Measurements from ENCODE around the gene NPDC1.

Gene NPDC1

DNA sequence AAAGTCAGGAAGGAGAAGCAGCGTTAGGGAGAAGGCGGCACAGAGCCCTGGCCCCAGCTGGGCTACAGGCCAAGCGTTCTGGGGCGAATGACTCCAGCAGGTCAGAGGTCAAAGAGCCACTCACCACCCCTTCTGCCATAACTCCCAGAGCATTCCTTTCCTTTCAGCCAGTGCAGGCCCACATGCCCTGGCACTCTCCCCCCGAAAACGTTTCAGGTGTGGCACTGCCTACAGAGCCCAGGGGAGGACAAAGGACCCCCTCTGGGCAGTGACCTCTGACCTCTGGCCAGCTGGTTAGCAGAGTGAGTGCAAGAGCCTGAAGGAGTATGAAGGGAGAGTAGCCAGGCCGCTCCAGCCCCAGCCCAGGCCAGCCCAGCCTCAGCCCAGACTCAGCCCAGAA is 22.8 kb downstream of the NPDC1 start:
- DNase-seq = no peak

DNA sequence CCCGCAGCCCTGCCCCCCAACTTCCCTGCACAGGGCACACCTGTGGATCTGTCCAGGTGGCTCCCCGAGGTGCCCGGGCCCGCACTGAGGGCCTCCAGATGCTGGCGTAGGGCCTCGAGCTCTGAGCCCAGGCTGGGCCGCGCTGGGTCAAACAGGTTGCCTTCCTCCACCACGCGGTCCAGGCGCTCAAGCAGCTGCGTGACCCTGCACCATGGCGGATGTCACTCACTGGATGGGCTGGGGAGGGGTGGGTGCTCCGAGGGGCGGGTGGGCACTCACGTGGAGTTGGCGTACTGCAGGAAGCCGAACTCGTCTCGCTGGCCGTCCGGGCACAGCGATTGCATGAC is 23.3 kb downstream of the NPDC1 start:
- DNase-seq = no peak

- peak; percentile 38 to 53 for DNase-seq
These were observed 23.9 kb downstream of the NPDC1 start for GRCh38 chr9:137021979-137022661.

GRCh38 chr9:137021568-137021978 is 24.4 kb downstream of the NPDC1 start:
- no peak for DNase-seq

DNA sequence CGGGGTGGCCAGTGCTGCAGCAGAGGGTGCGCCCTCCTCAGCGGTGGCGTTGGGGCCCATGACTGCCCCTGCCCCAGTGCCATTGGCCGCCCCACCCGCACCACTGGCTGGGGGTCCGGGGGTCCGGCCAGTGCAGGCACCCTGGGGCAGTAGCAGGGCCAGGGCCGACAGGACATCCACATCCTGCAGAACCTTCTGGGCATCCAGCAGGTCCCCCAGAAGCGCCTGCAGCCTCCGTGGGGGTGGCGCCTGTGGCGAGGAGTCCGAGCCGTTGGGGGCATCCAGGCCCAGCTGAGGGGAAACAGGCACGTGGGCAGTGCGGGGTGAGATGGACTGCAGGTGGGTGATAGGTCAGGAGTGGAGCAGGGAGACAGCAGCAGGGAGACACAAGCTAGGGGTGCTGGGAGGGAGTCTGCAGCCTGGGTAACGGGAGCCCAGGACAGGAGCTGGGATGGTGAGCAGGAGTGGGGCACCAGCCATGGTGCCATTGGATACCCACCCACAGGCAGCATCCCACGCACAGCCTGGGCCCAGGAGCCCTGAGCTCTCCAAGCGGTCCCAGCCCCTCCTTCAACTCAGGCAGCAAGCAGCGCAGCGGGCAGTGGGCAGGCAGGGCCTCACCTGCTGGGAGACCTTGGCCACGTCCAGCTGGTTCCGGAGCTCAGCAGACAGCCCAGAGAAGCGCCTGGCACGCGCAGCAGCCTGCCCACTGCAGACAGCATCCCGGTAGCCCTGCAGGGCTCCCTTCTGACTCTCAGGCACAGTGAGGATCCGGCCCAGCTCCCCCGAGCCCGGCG is 25.0 kb downstream of the NPDC1 start:
- no peak for DNase-seq

- no peak for DNase-seq
These were observed 25.9 kb downstream of the NPDC1 start for GRCh38 chr9:137019891-137020683.

DNA sequence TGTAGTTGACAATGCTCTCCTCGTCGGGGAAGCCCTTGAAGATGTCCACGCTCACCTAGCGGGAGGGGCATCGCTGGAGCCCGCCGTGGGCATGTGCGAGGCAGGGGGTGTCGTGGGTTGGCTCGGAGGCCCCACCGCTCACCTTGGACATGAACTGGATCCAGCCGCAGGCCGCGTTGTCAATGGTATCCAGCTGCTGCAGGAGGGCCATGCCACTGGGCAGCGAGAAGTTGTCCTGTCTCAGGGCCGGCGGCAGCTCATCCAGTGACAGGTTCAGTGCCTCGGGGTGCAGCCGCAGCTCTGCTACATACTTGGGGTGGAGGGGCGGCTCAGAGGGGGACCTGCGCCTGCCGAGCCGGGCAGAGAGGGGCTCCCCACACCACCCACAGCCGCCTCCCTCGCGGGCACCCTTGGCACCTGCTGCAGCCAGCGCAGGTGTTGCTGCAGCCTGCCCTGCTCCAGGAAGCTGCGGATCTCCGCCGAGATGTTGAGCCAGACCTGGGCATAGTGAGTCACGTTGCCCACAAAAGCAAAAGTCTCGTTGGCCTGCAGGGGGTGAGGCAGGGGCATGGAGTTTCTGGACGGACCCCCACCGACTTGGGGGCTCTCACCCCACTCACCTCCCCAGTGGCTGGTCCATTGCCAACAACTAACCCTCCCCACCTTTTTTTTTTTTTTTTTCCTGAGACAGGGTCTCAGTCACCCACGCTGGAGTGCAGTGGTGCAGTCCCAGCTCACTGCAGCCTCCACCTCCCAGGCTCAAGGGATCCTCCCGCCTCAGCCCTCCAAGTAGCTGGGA is 27.0 kb downstream of the NPDC1 start:
- no peak for DNase-seq

DNA sequence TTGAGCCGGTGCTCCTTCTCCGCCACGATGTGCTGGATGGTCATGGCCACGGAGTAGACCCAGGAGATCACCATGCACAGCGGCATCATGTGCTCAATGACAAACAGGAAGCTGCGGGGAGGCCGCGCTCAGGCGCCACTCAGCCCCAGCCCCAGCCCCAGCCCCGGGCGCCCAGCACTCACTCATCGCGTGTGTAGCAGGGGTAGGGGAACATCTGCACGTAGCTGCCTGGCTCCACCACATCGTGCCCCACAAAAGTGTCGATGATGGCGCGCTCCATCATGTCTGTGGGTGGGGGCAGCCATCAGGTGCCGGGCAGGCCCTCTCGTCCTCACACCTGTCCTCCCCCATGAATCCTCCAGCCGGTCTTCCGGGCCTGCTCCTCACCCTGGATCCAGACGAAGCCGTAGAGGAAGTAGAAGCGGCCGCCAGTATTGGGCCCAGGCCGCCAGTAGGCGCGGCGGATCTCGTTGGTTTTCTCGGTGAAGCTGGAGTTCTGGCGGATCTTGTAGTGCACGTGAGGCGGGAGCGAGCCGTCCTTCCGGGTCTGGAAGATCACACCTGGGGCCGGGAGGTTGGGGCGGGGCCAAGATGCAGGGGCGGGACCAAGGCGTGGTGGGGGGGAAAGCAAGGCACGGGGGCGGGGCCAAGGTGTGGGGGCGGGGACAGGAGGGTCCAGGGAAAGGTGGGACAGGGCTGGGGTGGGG is 28.0 kb downstream of the NPDC1 start:
- DNase-seq = no peak

- no peak for DNase-seq
These were observed 28.9 kb downstream of the NPDC1 start for GRCh38 chr9:137017071-137017470.

DNA sequence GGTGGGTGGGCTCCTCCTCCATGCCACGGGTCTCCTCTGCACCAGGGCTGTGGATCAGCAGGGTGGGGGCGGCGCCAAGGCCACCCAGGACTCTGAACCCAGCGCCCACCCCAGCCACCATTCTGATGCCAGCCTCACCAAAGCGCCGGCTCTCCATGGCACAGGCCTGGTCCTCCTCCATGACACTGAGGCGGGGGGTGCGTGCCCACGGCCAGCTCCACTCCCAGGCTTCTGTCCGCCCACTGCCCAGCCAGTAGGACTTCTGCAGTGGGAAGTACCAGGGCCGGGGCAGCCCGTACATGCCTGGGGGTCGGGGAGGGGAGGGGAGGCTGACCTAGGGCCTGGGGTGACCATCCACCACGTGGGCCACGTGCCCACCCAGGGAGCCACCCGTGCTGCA is 29.5 kb downstream of the NPDC1 start:
- DNase-seq = no peak

DNA sequence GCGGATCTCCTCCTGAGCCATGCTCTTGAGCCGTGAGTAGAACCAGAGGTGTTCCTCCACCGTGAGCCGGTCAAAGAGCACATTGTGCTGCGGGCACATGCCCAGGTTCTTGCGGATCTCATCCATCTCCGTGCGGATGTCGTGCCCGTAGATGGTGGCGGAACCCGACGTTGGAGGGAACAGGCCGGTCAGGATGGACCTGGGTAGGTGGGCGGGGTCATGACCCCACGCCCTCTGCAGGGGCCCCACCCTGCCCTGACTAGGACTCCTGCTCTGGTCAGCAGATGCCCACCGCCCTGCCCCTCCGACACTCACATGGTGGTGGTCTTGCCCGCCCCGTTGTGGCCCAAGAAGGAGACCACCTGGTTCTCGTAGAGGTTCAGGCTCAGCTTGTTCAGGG is 30.0 kb downstream of the NPDC1 start:
- no peak for DNase-seq

DNA sequence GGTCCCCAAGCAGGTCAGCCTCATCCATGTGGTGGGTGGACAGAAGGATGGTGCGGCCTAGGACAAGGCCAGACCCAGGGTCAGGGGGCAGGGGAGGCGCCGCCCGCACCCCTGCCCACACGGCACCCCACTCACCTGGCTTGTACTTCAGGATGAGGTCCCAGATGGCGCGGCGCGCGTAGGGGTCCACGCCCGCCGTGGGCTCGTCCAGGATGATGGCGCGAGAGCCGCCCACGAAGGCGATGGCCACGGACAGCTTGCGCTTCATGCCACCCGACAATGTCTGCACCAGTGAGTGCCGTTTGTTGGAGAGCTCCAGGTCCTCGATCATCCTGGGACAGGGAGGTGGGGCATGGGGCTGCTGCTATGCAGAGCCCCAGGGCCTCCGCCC is 30.4 kb downstream of the NPDC1 start:
- DNase-seq = no peak

DNA sequence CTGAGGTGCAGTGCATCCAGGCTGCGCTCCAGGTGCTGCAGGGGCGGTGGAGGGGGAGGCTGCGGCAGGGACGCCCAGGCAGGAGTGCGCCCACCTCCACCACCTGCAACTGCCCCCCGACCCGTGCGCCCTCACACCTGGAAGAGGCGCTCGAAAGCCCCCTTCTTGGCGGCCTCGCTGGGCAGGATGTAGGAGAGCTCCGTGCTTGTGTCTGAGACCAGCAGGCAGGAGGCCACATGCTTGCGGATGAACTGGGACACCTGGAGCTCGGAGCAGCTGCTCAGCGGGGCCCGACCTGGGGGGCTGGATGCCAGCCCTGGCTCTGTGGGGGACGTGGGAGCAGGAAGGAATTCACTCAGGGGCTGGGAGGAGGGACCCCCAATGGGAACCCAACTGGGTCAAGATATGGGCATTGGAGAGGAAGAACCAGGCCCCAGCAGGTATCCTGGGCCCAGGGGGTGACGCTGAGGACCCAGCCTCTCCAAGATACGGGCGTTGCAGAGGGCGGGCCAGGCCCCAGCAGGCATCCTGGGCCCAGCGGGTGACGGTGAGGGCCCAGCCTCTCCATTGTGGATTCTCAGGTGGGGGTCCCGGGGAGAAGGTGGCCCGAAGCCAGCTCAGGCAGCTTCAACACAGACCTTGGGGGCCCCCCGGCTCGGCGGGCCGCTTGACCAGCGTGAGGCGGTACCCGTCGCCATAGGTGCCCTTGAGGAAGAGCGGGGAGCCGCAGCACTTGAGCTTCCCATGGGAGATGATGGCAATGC is 31.0 kb downstream of the NPDC1 start:
- DNase-seq = no peak

GRCh38 chr9:137014166-137014565 is 31.8 kb downstream of the NPDC1 start:
- no peak for DNase-seq

DNA sequence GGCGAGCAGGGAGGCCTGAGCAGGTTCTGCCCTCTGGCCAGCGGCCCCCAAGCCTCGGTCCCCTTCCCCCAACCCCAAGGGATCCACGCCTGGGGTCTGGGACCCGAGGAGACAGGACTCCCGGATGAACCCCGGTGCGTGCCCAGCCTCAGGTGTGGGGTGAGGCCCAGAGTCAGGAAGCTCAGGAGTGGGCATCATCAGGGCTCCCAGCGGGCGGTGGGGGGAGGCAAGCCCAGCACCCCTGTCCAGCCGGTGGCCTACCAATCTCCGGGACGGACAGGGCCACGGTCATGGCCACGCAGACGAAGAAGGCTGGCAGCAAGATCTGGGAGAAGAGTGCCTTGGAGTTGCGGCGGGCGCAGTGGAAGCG is 32.4 kb downstream of the NPDC1 start:
- DNase-seq = no peak

GRCh38 chr9:137012694-137013570 is 33.0 kb downstream of the NPDC1 start:
- DNase-seq = no peak

GRCh38 chr9:137011907-137012675 is 33.9 kb downstream of the NPDC1 start:
- DNase-seq = no peak

DNA sequence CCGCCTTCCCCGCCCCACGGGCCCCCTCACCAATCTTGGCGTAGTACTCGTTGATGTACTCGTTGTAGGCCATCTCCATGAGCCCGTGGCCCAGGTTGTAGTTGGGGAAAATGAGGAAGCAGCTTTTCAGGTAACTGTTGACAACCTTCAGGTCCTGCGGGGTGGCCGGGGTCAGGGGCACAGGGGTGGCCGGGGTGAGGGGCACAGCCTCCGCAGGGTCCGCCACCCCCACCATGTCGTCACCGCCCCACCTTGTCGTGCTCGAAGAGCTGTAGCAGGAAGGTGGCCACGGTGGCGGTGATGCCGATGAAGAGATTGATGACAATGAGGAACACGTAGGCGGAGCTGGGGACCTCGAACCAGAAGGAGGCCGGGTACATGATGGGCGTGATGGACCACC is 34.8 kb downstream of the NPDC1 start:
- DNase-seq = no peak

GRCh38 chr9:137009938-137010732 is 35.8 kb downstream of the NPDC1 start:
- DNase-seq = no peak

Data from bone marrow (tissue), 2 donors.